ENCODE results near the gene NKAIN4.

The NKAIN4 gene

GRCh38 chr20:63220696-63221399, 33.4 kb downstream of the NKAIN4 start:
- no peak for DNase-seq

- DNase-seq, result no peak
Observed at GRCh38 chr20:63219866-63220521, 34.3 kb downstream of the NKAIN4 start.

- DNase-seq, result no peak
Observed at GRCh38 chr20:63219447-63219821, 34.8 kb downstream of the NKAIN4 start.

GRCh38 chr20:63218701-63219446, 35.4 kb downstream of the NKAIN4 start:
- DNase-seq, result no peak

GRCh38 chr20:63217706-63218105, 36.6 kb downstream of the NKAIN4 start:
- no peak for DNase-seq

GRCh38 chr20:63216849-63217471, 37.3 kb downstream of the NKAIN4 start:
- DNase-seq, result no peak

- peak; percentile 49 to 96 (median 89) for DNase-seq
Observed at GRCh38 chr20:63216041-63216848, 38.0 kb downstream of the NKAIN4 start, which contains the start of gene YTHDF1. Gene YTHDF1 (minus strand): TSS chr20:63216131. CDS start chr20:63215892, 239 bp downstream.

- no peak for DNase-seq
Observed at GRCh38 chr20:63215101-63216040, 38.9 kb downstream of the NKAIN4 start.

- no peak for DNase-seq
Observed at GRCh38 chr20:63214514-63214913, 39.7 kb downstream of the NKAIN4 start.

GRCh38 chr20:63212792-63213191, 41.5 kb downstream of the NKAIN4 start:
- no peak for DNase-seq

- no peak for DNase-seq
Observed at GRCh38 chr20:63212393-63212730, 41.9 kb downstream of the NKAIN4 start.

GRCh38 chr20:63210011-63210605, 44.2 kb downstream of the NKAIN4 start:
- peak in 1 of 56 donors; percentile 36 for DNase-seq

GRCh38 chr20:63208346-63208909, 45.8 kb downstream of the NKAIN4 start:
- DNase-seq, result peak in 5 of 56 donors; percentile 8 to 45 (median 16)

- peak in 23 of 56 donors; percentile 15 to 71 (median 44) for DNase-seq
Observed at GRCh38 chr20:63206878-63207277, 47.4 kb downstream of the NKAIN4 start.

GRCh38 chr20:63205896-63206295, 48.4 kb downstream of the NKAIN4 start:
- no peak for DNase-seq

GRCh38 chr20:63204362-63204761, 49.9 kb downstream of the NKAIN4 start:
- DNase-seq, result no peak

GRCh38 chr20:63202811-63203526, 51.3 kb downstream of the NKAIN4 start:
- DNase-seq, result no peak

- DNase-seq, result no peak
Observed at GRCh38 chr20:63202021-63202420, 52.2 kb downstream of the NKAIN4 start.
